Stimulated activated CD8-positive, alpha-beta memory T cell treated with anti-CD3 and anti-CD28 coated beads, Interleukin-15, amount 100 ng/mL, for 1 hour (primary cell): ENCODE measurements around the gene RITA1.
A peak's percentile ranks its signal among the peaks of the same experiment; 100 is the strongest.

Source experiments
- DNase-seq: peaks from one replicate; pipeline ENCODE4 v3.0.0-alpha.2; 2020; ENCODE audit warnings: low read depth

Gene RITA1

DNA sequence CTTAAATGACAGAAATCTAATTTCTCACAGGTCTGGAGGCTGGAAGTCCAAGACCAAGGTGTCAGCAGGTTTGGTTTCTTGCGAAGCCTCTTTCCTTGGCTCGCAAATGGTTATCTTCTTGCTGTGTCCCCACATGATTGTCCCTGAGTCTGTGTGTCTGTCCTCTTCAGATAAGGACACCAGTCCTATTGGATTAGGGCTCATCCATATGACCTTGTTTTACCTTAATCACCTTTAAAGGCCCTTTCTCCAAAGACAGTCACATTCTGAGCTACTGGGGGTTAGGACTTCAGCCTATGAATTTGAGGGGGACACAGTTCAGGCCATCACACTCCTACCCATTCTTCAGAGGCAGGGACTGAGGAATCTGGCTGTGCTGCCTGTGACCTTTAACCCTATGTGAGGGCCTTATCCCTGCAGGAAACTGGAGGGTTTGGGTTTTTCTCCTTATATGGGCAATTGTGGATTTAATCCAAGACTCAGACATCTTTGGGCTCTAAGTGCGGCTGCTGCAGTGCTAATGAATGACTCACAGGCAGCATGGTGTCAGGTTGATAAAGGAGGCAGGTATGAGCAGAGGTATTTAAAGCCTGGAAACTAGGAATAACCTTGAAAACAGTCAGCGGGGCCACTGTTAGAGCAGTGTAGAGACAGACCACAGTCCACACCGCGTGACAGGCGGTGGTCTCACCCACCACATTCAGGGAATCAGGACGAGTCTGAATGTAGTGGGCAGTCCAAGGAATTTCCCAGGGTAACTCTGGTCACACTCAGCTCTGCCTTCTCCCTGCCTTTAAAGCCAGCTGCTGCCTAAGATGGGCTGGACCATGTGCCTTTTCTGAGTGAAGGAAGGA, 45.9 kb downstream of the RITA1 start:
- DNase-seq, result no peak

DNA sequence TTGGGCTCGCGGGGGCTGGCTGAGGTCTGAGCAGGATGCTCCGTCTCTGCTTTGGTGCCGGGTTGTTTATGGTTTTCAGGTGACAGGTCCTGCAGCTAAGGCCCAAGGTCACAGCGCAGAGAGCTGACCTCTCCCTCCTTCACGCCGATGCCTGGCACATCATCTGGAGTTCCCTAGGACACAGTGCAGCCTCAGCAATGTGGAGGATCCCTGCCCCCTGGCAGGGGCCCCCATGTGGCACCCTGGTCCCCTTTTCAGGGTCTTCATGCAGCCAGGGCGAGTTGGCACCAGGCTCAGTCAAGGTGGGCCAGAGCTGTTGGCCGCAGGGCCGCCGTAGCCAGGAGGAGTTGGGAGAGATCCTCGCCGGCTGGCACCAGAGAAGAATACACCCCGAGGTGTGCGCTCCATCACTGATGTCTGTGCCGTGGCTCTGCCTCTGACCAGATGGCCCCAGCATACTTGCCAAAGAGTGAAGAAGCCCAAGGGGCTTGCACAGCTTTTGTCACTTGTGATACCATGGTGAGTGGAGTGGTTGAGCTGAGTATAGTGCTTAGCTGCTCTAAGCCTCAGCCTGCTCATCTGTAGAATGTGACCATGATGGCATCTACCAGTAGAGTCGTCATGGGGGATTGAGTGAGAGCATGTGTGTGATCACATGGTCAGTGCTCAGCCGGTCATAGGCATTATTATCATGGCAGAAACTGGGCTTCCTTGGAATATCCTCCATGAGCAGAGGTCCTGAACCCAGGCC, 46.7 kb downstream of the RITA1 start:
- no peak for DNase-seq

DNA sequence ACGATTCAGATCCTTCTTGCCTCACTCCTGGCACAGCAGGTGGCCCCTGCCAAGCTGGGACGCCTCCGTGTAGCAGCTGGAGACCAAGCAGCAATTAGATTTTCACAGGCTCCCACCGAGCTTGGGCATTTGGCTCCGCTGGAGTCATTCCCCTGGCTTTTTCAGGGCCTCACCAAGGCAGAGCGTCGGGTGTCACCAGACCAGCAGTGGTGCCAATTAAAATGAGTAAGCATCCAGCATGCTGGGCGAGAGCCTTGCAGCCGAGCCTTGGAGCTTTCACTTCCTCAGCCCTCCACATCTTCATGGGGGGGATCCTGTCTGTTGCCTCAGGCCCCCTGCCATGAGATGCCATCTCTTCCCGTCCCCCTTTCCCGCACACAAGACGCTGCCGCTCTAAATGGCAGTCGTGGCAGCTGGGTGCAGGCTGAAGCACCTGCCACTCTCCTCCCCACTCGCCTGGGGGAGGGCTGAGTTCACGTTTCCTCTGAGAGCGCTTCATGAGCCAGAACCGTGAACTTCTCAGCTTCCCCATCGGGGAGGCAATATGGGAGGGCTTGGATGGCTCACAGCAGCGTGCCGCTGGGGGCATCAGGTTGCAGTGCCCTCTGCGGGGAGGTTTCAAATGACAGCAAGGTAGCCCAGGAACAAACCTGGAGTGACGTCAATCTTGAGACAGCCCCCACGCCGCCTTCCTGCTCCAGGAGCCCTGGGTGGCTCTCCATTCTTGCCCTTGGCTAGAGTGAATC, 47.5 kb downstream of the RITA1 start:
- DNase-seq, result peak; percentile 38

DNA sequence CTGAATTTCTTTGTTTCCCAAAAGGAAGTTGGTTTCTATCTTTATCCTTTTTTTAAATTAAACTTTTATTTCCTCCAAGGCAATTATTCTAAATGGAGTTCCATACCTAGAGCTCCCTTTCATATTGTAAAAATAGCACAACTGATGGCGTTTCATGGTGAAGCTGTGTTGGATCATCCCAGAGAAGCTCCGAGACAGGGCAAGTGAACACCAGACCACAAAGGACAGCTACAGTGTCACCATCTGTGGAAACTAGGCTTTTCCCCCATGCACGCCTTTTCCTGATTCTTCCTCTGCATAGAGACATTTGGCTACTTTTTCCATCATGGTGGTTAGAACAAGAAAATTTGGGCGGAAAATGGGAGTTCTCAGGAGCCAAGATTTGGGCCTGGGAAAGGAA, 48.4 kb downstream of the RITA1 start:
- no peak for DNase-seq

DNA sequence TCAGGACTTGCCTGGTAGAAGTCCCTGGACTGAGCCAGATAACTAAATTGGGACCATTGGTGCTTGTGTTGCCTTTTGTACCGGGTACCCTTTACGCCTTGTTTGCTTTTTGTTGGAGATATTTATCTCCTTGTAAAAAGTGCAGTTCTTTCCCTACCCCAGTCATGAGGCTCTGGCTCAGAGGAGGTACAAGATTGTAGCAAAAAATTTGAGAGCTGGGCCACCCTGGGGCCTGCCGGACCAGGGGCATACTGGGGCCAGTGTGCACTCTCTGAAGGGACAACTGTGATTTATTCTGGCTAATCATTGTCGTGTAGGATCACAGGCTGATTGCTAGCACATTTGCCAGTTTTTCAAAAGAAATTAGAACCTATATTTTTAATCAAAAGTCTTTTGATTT, 49.0 kb downstream of the RITA1 start:
- no peak for DNase-seq

DNA sequence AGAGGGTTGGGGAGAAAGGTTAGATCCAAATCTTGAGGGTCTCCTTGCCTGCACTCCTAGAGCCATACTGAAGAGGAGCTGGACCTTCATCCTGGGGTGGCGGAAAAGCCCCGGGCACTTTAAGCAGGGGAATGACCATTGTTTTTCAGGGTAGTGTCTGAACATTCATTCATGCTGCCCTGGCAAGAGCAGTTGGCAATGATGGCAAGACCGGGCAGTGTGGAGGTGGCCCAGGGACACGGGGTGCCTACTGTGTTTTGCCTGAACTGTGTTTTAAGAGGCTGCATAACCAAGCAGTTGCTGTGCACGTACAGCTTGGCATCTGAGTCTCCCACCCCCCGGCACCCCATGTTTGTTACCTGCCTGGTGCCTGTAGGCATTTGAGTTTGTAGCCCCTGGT, 50.5 kb downstream of the RITA1 start:
- no peak for DNase-seq

DNA sequence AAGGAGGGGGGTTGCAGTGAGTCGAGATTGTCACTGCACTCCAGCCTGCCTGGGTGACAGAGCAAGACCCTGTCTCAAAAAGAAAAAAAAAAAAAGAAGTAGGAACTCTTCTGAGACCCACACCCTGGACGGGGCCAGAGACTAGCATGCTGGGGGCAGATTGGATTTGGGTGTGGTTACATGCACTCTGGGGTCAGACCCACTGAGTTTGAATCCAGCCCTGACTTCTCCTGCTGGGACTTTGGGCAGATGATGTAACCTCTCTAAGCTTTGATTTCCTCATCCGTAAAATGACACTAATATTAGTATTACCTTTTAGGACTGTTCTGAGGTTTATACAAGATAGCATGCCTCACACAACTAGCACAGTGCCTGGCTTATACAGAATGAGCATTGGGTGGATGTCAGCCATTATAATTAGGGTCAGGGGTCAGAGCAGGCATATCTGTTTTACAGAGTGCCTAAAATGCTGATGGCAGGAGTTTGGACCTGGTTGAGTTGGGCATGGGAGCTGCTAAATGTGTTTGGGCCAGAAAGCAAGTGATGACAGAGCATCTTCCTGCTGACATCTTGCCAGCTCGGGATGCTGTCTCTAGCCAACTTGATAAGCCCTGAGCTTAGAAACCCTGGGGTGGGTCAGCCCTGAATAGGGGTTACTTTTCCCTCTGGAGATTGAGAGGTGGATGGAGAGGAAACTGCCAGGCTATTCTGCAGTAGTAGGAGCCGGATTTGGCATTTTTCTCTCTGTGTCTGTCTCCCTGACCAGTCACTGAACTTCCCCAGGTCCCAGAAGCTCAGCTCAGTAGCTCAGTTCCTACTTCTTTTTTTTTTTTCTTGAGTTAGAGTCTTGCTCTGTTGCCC, 51.2 kb downstream of the RITA1 start:
- no peak for DNase-seq

DNA sequence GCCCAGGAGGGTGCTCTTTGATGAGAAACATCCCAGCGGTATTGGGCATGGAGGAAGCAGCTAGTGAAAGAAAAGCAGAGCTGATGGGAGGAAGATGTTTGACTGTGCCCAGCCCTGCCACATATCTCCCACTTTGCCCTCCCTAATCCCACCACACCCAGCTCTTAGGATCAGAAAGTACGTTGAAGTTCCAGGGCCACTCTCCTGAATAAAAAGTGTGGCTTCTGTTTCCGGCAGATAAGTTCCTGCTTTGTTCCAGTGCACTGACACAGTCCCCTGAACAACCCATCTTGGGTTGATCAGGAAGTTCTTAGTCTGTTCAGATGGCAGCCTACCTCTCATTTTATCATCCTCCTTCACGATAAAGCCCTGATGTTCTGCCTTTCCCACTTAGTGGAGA, 52.2 kb downstream of the RITA1 start:
- no peak for DNase-seq

DNA sequence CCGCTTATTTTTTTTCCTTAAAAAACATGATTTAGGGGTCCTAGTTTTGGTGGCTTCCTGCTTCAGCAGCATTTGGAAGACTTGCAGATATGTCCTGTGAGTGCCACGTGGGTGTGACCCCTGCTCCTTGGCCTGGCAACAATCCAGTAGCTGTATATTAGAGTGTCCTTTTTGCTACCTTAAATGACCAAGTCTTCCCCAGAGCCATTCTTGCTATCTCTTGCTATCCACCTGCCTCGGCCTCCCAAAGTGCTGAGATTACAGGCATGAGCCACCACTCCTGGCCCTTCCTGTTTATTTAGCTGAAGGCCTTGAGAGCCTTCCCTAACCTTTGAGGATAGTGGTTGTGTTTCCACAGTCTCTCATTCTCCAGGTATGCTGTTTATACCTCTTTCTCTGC, 52.8 kb downstream of the RITA1 start:
- DNase-seq, result no peak

DNA sequence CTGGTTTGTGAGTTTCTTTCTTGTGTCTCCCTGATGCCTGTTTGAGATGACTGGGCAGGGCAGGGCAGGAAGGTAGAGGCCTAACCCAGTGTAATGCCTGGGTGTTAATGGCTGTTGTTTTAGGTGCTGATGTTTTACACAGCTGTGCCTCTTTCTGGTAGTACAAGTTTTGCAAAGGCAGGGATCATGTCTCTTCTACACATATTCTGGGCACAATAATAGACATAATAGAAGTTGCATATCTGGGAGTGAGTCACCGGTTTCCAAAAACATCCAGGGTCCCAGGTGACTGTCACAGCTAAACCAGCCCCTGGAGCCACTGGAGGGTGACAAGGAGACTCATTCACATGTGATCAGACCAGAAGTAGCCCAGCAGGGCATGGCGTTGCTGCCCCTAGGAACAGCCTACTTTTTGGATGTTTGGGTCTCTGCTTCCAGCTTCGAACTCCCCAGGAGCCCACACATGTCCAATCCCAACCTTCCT, 53.8 kb downstream of the RITA1 start:
- no peak for DNase-seq

DNA sequence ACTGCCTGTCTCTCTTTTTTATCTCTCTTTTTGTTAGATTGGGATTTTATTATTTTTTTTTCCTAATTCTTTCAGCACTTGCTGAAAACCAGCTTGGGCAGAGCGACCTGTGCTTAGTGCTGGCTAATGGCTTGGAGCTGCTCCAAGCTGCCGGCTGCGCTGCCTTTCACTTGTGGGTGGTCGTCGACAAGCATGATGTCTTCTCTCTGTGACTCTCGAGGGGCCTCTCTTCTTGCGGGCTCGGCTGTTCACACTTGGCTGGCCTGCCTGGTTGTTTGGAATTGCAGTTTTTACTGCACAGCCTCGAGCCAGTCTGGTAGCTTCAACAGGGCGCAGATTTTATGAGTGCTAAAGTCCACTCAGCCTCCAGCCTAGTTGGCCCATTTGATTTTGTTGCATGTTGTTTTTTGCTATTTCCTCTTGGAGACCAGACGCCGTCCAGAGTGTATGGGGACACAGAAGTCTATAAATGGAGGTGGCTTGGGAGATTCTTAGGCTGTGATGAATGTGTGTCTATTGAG, 54.4 kb downstream of the RITA1 start:
- DNase-seq, result no peak

DNA sequence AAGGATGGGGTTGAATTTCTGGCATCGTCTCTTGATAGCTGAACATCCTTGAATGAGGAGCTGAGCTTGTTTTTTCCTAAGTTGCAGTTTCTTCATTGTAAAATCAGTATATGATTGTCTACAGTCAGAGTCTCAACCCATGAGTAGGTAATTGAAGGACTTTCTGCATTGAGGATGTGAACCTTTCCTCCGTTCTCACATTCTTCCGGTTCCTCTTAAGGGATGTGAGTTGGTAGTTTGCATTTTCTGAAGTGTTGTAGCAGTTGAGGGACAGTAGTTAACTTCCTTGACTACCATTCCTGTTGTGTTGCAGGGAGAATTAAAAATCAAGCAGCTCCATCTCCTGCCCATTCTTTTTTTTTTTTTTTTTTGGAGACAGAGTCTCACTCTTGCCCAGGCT, 54.9 kb downstream of the RITA1 start:
- no peak for DNase-seq

DNA sequence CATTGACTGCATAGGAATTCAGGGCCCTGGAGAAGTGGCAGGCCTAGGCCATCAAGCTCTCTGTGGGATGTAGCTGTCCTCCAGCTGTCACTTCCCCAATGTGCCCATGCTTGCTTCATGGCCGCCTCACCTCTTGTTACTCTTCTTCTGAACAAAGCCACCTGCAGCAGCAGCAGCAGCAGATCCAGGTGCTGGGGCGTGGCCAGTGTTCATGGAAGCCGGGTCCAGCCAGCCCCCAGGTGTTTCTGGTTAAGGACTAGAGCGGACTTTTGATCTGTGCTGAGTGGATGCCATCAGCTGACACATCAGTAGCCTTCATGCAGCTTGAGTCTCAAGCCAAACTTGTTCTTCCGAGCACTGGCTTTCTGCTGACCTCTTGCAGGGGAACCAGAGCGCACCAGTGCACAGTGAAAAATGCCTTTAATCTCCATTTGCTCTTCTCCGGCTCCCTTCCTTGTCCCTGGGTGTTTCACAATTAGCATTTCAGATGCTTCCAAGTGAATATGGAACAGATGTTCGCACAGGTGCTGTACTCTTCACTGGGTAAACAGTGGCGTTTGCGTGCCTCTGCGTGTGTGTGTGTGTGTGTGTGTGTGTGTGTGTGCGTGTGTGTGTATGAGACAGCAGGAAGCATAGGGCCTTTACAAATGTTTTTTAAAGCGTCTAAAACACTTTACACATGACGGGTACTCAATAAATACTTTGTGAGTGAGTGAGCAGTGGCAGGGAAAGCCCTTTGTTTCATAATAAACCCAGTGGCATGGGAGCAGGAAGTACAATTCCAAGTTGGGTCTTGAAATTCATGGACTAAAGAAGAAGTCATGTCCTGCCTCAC, 55.9 kb downstream of the RITA1 start:
- DNase-seq, result no peak
